ENCODE measurements around the gene BAHCC1. TPM values are rescaled to one million over a fixed set of nuclear protein-coding genes. Genes with fewer than 3 reads are reported as not detected.

Gene BAHCC1
- total RNA-seq, 1 experiment from 2014 or later: 9.9 TPM

DNA sequence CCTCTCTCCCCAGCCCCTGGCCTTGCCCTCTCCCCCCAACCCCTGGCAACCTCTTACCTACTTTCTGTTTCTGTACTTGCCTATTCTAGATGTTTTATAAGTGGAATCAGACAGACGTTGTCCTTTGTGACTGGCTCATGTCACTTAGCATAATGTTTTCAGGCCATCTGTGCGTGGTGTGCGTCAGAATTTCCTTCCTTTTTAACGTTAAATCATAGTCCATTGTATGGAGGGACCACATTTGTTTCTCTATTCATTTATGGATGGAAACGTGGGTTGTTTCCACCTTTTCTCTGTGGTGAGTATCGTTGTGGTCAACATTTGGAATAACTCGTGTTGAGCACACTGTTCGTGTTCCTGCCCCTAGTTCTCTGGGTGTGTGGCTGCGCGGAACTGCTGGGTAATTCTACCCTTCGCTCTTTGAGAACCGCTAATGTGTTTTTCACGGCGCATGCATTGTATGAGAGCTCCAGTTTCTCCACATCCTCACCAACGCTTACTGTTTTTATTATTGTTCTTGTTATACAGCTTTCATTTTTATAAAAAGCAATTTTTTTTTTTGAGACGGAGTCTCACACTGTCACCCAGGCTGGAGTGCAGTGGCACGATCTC lies 91.0 kb downstream of the BAHCC1 start:
- ChIA-PET POLR2A (ENCODE audit: unreplicated experiment) (no interaction called here), CTCF (no interaction called here)
- Histone ChIP-seq H2AFZ (ENCODE audit: low read length) (no peak overlapping the region), H3K4me2 (ENCODE audit: low read length) (no peak overlapping the region), H4K20me1 (ENCODE audit: low read length) (no peaks in the 10 kb centered on the region), H3K9me3 (ENCODE audit: low read length) (no peaks in the 10 kb centered on the region), H3K4me3 (ENCODE audit: low read length) (no peak overlapping the region), H3K79me2 (ENCODE audit: low read length) (no peaks in the 10 kb centered on the region), H3F3A (ENCODE audit: low read length, unreplicated experiment) (no peaks in the 10 kb centered on the region), H3K36me3 (ENCODE audit: low read depth, low read length) (no peaks in the 10 kb centered on the region), H3K9ac (ENCODE audit: low read length) (no peak overlapping the region), H3K4me1 (ENCODE audit: insufficient read depth, low read length) (peaks cover 19% of the 10 kb centered on the region), H3K27ac (ENCODE audit: low read length) (no peak overlapping the region), H3K9me2 (replicated peaks; ENCODE audit: low read length) (no peaks in the 10 kb centered on the region), H3K27me3 (ENCODE audit: low read length) (no peaks in the 10 kb centered on the region)
- intact Hi-C loops (cut with micrococcal nuclease): no loop called here
- BruUV-seq (replicated peaks): no TSS peak
- ATAC-seq: no peak
- DNase-seq: no peak
- TF ChIP-seq, protein P1, sequence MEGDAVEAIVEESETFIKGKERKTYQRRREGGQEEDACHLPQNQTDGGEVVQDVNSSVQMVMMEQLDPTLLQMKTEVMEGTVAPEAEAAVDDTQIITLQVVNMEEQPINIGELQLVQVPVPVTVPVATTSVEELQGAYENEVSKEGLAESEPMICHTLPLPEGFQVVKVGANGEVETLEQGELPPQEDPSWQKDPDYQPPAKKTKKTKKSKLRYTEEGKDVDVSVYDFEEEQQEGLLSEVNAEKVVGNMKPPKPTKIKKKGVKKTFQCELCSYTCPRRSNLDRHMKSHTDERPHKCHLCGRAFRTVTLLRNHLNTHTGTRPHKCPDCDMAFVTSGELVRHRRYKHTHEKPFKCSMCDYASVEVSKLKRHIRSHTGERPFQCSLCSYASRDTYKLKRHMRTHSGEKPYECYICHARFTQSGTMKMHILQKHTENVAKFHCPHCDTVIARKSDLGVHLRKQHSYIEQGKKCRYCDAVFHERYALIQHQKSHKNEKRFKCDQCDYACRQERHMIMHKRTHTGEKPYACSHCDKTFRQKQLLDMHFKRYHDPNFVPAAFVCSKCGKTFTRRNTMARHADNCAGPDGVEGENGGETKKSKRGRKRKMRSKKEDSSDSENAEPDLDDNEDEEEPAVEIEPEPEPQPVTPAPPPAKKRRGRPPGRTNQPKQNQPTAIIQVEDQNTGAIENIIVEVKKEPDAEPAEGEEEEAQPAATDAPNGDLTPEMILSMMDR (conservative IDR thresholded peaks at IDR 0.05; ENCODE audit: low read depth, low read length): no peak
- TF ChIP-seq EZH2 (IDR thresholded peaks at IDR 0.05; ENCODE audit: low read length, unreplicated experiment) (no peak), EZH2phosphoT487 (IDR thresholded peaks at IDR 0.05; ENCODE audit: borderline replicate concordance, low read length) (no peak)

DNA sequence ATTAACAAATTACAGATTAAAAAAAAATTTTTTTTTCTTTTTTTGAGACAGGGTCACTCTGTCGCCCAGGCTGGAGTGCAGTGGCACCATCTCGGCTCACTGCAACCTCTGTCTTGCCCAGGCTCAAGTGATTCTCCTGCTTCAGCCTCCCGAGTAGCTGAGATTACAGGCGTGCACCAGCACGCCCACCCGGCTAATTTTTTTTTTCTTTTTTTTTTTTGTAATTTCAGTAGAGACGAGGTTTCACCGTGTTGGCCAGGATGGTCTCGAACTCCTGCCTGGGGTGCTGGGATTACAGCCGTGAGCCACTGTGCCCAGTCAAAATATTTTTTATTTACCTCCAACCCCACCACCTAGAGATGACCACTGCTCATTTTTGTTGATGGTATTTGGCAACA lies 91.8 kb downstream of the BAHCC1 start:
- TF ChIP-seq, protein P1 (conservative IDR thresholded peaks at IDR 0.05; ENCODE audit: low read depth, low read length): no peak
- TF ChIP-seq EZH2 (IDR thresholded peaks at IDR 0.05; ENCODE audit: low read length, unreplicated experiment) (no peak), EZH2phosphoT487 (IDR thresholded peaks at IDR 0.05; ENCODE audit: borderline replicate concordance, low read length) (no peak)
- no peaks in the 10 kb centered on the region for H3F3A ChIP-seq (ENCODE audit: low read length, unreplicated experiment)
- ATAC-seq (no peak), DNase-seq (no peak)
- no peaks in the 10 kb centered on the region for H3K79me2 ChIP-seq (ENCODE audit: low read length)
- H3K9ac ChIP-seq (ENCODE audit: low read length): peak overlapping the region; percentile 94
- H3K9me2 ChIP-seq (replicated peaks; ENCODE audit: low read length): no peaks in the 10 kb centered on the region
- H3K27me3 ChIP-seq (ENCODE audit: low read length): no peaks in the 10 kb centered on the region
- intact Hi-C loops (cut with micrococcal nuclease): no loop called here
- no peaks in the 10 kb centered on the region for H3K9me3 ChIP-seq (ENCODE audit: low read length)
- H3K36me3 ChIP-seq (ENCODE audit: low read depth, low read length): no peaks in the 10 kb centered on the region
- BruUV-seq (replicated peaks): no TSS peak
- peaks cover 19% of the 10 kb centered on the region for H3K4me1 ChIP-seq (ENCODE audit: insufficient read depth, low read length)
- CTCF ChIA-PET: no interaction called here
- H4K20me1 ChIP-seq (ENCODE audit: low read length): no peaks in the 10 kb centered on the region
- POLR2A ChIA-PET (ENCODE audit: unreplicated experiment): interaction anchor here (0.6 kb wide), 1 partner anchor 155 kb away, joined by 4 read pairs; no protein-coding TSS in a partner anchor
- no peak overlapping the region for H3K27ac ChIP-seq (ENCODE audit: low read length)
- H2AFZ ChIP-seq (ENCODE audit: low read length): peak overlapping the region; percentile 88
- H3K4me2 ChIP-seq (ENCODE audit: low read length): peak overlapping the region; percentile 91
- peak overlapping the region; percentile 68; the same call in 1 of the 2 replicates for H3K4me3 ChIP-seq (ENCODE audit: low read length)
